ENCODE data around the gene DDX56. TPM values are rescaled to one million over a fixed set of nuclear protein-coding genes. Genes with fewer than 3 reads are reported as not detected.

DDX56 gene
- total RNA-seq, 1 experiment from 2014 or later: 120 TPM

- no peak overlapping the region for H4K8ac ChIP-seq (replicated peaks; ENCODE audit: insufficient read length, low read depth, low read length)
- no peak overlapping the region for H2BK120ac ChIP-seq (ENCODE audit: low read depth, low read length, poor library complexity, severe bottlenecking)
- H2BK15ac ChIP-seq (ENCODE audit: low read depth, low read length): no peak overlapping the region
- H2BK20ac ChIP-seq (ENCODE audit: low read depth, low read length, poor library complexity, severe bottlenecking): no peak overlapping the region
- peaks cover 4 to 7% of the 10 kb centered on the region in 2 experiments; a peak in 3 of 4 replicates for H3K4me1 Mint-ChIP-seq
- peaks cover 1% of the 10 kb centered on the region; the same call in 1 of the 2 replicates for H3K27me3 Mint-ChIP-seq (ENCODE audit: low read depth)
- H3K36me3 Mint-ChIP-seq (ENCODE audit: insufficient read depth in 1 of 3, low read depth in 3 of 3): peaks cover 17 to 31% (median 17%) of the 10 kb centered on the region in 3 experiments
- no peak overlapping the region for H3K27ac ChIP-seq (ENCODE audit: insufficient read length, low read depth, low read length)
- H2BK12ac ChIP-seq (ENCODE audit: insufficient read length, low read depth, low read length): no peak overlapping the region
- H4K91ac ChIP-seq (ENCODE audit: insufficient read length, low read depth, low read length): no peak overlapping the region
- no peaks in the 10 kb centered on the region for H3K79me1 ChIP-seq (ENCODE audit: insufficient read depth, low read depth, low read length, poor library complexity, severe bottlenecking)
- H4K5ac ChIP-seq (ENCODE audit: insufficient read length, low read depth, low read length): no peak overlapping the region
- H2BK5ac ChIP-seq (ENCODE audit: insufficient read length, low read length): no peak overlapping the region
- no peak overlapping the region for H3K4ac ChIP-seq (ENCODE audit: low read depth, low read length)
- no peaks in the 10 kb centered on the region for H3K4me1 ChIP-seq (ENCODE audit: insufficient read depth, low read length)
- H3K56ac ChIP-seq (ENCODE audit: insufficient read length, low read depth, low read length): no peak overlapping the region
- no peak overlapping the region for H3T11ph ChIP-seq (ENCODE audit: low read length)
- no peaks in the 10 kb centered on the region for H3K79me2 ChIP-seq (ENCODE audit: insufficient read depth, low read length)
- no peak overlapping the region for H3K4me3 Mint-ChIP-seq
- no peak overlapping the region for H2AFZ ChIP-seq (ENCODE audit: low read length)
- H3K23ac ChIP-seq (ENCODE audit: insufficient read length, low read depth, low read length): no peak overlapping the region
- TF ChIP-seq, protein P1, sequence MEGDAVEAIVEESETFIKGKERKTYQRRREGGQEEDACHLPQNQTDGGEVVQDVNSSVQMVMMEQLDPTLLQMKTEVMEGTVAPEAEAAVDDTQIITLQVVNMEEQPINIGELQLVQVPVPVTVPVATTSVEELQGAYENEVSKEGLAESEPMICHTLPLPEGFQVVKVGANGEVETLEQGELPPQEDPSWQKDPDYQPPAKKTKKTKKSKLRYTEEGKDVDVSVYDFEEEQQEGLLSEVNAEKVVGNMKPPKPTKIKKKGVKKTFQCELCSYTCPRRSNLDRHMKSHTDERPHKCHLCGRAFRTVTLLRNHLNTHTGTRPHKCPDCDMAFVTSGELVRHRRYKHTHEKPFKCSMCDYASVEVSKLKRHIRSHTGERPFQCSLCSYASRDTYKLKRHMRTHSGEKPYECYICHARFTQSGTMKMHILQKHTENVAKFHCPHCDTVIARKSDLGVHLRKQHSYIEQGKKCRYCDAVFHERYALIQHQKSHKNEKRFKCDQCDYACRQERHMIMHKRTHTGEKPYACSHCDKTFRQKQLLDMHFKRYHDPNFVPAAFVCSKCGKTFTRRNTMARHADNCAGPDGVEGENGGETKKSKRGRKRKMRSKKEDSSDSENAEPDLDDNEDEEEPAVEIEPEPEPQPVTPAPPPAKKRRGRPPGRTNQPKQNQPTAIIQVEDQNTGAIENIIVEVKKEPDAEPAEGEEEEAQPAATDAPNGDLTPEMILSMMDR (conservative IDR thresholded peaks at IDR 0.05): no peak
- H3K9me3 ChIP-seq (ENCODE audit: control insufficient read depth, low read depth, low read length): no peaks in the 10 kb centered on the region
- no peak overlapping the region for H3K27ac Mint-ChIP-seq
- H3K27me3 ChIP-seq (ENCODE audit: insufficient read depth, low read length): no peaks in the 10 kb centered on the region
- no CpG with 5 or more reads among the region's 6 CpGs for WGBS (ENCODE audit: extremely low coverage, insufficient read length, low lambda C conversion rate)
- no peak for DNase-seq
- no peak overlapping the region for H3K9ac ChIP-seq (ENCODE audit: extremely low read depth, insufficient read length, low read length)
- no peak overlapping the region for H3K14ac ChIP-seq (ENCODE audit: insufficient read depth, low read length)
- H2AK5ac ChIP-seq (ENCODE audit: insufficient read length, low read length): no peak overlapping the region
- no peak overlapping the region for H3K4me2 ChIP-seq (ENCODE audit: insufficient read depth, insufficient read length, low read length)
- no peaks in the 10 kb centered on the region for H3K23me2 ChIP-seq (ENCODE audit: insufficient read length, low read depth, low read length, poor library complexity, severe bottlenecking)
- H3K9me3 Mint-ChIP-seq: no peaks in the 10 kb centered on the region
- no peaks in the 10 kb centered on the region for H4K20me1 ChIP-seq (ENCODE audit: control insufficient read depth, insufficient read depth, insufficient read length)
- H3K18ac ChIP-seq (ENCODE audit: insufficient read length, low read depth, low read length): no peak overlapping the region
Observed at GRCh38 chr7:44561481-44561880, 12.2 kb downstream of the DDX56 start.
